ENCODE data around the gene SLC22A5.
A peak's percentile ranks its signal among the peaks of the same experiment; 100 is the strongest.

Gene SLC22A5

DNA sequence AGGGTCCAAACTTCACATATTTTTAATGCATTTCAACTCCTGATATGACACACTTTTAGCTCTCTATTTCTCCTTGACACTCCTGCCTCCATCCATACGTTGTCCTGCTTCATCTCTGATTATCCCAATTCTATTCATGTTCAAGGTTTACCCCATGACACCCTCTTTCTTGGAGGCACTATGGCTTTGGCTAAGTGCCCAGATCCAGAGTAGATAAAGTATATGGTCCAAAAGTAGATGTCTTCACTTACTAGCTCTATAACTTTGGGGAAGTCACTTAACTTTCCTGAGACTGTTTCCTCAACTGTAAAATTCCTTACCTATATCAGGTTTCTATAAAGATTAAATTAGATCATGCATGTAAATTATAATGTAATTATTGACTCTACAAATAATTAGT lies 36.1 kb downstream of the SLC22A5 start:
- Histone ChIP-seq H3K14ac (ENCODE audit: low read length) (no peak overlapping the region), H2BK5ac (ENCODE audit: low read length) (no peak overlapping the region), H3K23ac (ENCODE audit: low read depth, low read length, poor library complexity) (no peak overlapping the region), H3K27me3 (ENCODE audit: control insufficient read depth in 3 of 3, insufficient read depth in 3 of 3, low read depth in 1 of 3, low read length in 3 of 3) (peaks cover 0 to 6% (median 4%) of the 10 kb centered on the region in 3 experiments), H3K18ac (ENCODE audit: low read length) (no peak overlapping the region), H2AK5ac (ENCODE audit: low read depth, low read length) (no peak overlapping the region), H3K79me1 (ENCODE audit: low read depth, low read length) (no peaks in the 10 kb centered on the region), H2BK15ac (ENCODE audit: low read length) (no peak overlapping the region), H3K4me3 (ENCODE audit: low read length in 2 of 2) (no peak overlapping the region), H4K91ac (ENCODE audit: low read depth, low read length, poor library complexity) (no peak overlapping the region), H3K4ac (ENCODE audit: low read length) (no peak overlapping the region), H2BK12ac (ENCODE audit: low read length) (no peak overlapping the region), H3K4me1 (ENCODE audit: control insufficient read depth in 2 of 2, insufficient read depth in 1 of 2, low read depth in 1 of 2, low read length in 2 of 2) (peaks cover 0 to 2% of the 10 kb centered on the region in 2 donors), H3K4me2 (ENCODE audit: insufficient read depth, low read length, poor library complexity, severe bottlenecking) (no peak overlapping the region), H4K8ac (ENCODE audit: low read depth, low read length) (no peak overlapping the region), H2BK120ac (ENCODE audit: low read depth, low read length) (no peak overlapping the region), H3K9ac (ENCODE audit: low read depth, low read length, poor library complexity) (no peak overlapping the region), H3K27ac (replicated peaks; ENCODE audit: low read length) (no peak overlapping the region), H2AFZ (ENCODE audit: low read length) (no peak overlapping the region), H3K9me3 (replicated peaks in 1 of 2; ENCODE audit: control insufficient read depth in 2 of 2, insufficient read depth in 1 of 2, low read depth in 1 of 2, low read length in 2 of 2) (peaks cover 2 to 5% of the 10 kb centered on the region in 2 donors), H3K36me3 (replicated peaks in 1 of 2; ENCODE audit: control insufficient read depth in 2 of 2, insufficient read depth in 2 of 2, low read length in 2 of 2) (no peaks in the 10 kb centered on the region)
- no CpG with 5 or more reads among the region's 1 CpG for WGBS, 2 donors (ENCODE audit: extremely low coverage in 2 of 2, insufficient read length in 2 of 2, insufficient replicate concordance in 1 of 2)
- no peak for DNase-seq (ENCODE audit: low spot score)

GRCh38 chr5:132406144-132406783 lies 36.8 kb downstream of the SLC22A5 start:
- no peak overlapping the region for H3K18ac ChIP-seq (ENCODE audit: low read length)
- no peak overlapping the region for H2AFZ ChIP-seq (ENCODE audit: low read length)
- no peaks in the 10 kb centered on the region for H3K36me3 ChIP-seq (replicated peaks in 1 of 2; ENCODE audit: control insufficient read depth in 2 of 2, insufficient read depth in 2 of 2, low read length in 2 of 2)
- H2BK120ac ChIP-seq (ENCODE audit: low read depth, low read length), result no peak overlapping the region
- peaks cover 0 to 6% (median 4%) of the 10 kb centered on the region in 3 experiments for H3K27me3 ChIP-seq (ENCODE audit: control insufficient read depth in 3 of 3, insufficient read depth in 3 of 3, low read depth in 1 of 3, low read length in 3 of 3)
- WGBS, 2 donors (ENCODE audit: extremely low coverage in 2 of 2, insufficient read length in 2 of 2, insufficient replicate concordance in 1 of 2), result no CpG with 5 or more reads among the region's 4 CpGs
- H3K79me1 ChIP-seq (ENCODE audit: low read depth, low read length), result no peaks in the 10 kb centered on the region
- no peak overlapping the region for H2BK12ac ChIP-seq (ENCODE audit: low read length)
- no peak for DNase-seq (ENCODE audit: low spot score)
- H3K4me2 ChIP-seq (ENCODE audit: insufficient read depth, low read length, poor library complexity, severe bottlenecking), result no peak overlapping the region
- peak overlapping the region in 1 of 2 donors; percentile 18 for H3K4me3 ChIP-seq (ENCODE audit: low read length in 2 of 2)
- H3K27ac ChIP-seq (replicated peaks; ENCODE audit: low read length), result no peak overlapping the region
- H2BK15ac ChIP-seq (ENCODE audit: low read length), result no peak overlapping the region
- no peak overlapping the region for H4K8ac ChIP-seq (ENCODE audit: low read depth, low read length)
- H3K23ac ChIP-seq (ENCODE audit: low read depth, low read length, poor library complexity), result no peak overlapping the region
- no peak overlapping the region for H2AK5ac ChIP-seq (ENCODE audit: low read depth, low read length)
- H3K9ac ChIP-seq (ENCODE audit: low read depth, low read length, poor library complexity), result no peak overlapping the region
- no peak overlapping the region for H3K4ac ChIP-seq (ENCODE audit: low read length)
- H2BK5ac ChIP-seq (ENCODE audit: low read length), result no peak overlapping the region
- no peak overlapping the region for H3K14ac ChIP-seq (ENCODE audit: low read length)
- H4K91ac ChIP-seq (ENCODE audit: low read depth, low read length, poor library complexity), result no peak overlapping the region
- peaks cover 2 to 5% of the 10 kb centered on the region in 2 donors for H3K9me3 ChIP-seq (replicated peaks in 1 of 2; ENCODE audit: control insufficient read depth in 2 of 2, insufficient read depth in 1 of 2, low read depth in 1 of 2, low read length in 2 of 2)
- peaks cover 3 to 4% of the 10 kb centered on the region in 2 donors for H3K4me1 ChIP-seq (ENCODE audit: control insufficient read depth in 2 of 2, insufficient read depth in 1 of 2, low read depth in 1 of 2, low read length in 2 of 2)

DNA sequence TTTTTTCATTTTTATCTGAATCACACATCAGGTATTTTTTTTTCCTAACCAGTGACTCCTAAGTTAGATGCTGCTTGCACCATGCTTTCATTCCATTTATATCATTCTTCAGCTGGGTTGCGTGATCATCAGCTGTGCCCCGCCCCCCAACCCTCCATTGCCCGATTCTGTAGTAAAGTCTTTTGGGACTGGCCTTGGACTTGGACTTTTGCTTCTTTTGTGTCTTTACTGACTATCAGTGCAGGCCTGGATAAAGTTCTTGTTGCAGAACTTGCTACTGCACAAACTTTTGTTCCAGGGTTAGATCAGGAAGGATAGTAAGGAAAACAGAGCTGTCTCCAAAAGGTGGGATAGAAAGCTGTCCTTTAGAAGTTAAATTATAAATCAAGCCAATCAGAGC lies 38.5 kb downstream of the SLC22A5 start:
- no peak overlapping the region for H3K9ac ChIP-seq (ENCODE audit: low read depth, low read length, poor library complexity)
- no peak overlapping the region for H2AK5ac ChIP-seq (ENCODE audit: low read depth, low read length)
- no peak overlapping the region for H3K4me3 ChIP-seq (ENCODE audit: low read length in 2 of 2)
- no peak overlapping the region for H2AFZ ChIP-seq (ENCODE audit: low read length)
- no CpG with 5 or more reads among the region's 3 CpGs for WGBS, 2 donors (ENCODE audit: extremely low coverage in 2 of 2, insufficient read length in 2 of 2, insufficient replicate concordance in 1 of 2)
- H4K8ac ChIP-seq (ENCODE audit: low read depth, low read length), result no peak overlapping the region
- no peak overlapping the region for H3K14ac ChIP-seq (ENCODE audit: low read length)
- H3K27me3 ChIP-seq (ENCODE audit: control insufficient read depth in 3 of 3, insufficient read depth in 3 of 3, low read depth in 1 of 3, low read length in 3 of 3), result peaks cover 0 to 6% (median 4%) of the 10 kb centered on the region in 3 experiments
- no peak overlapping the region for H2BK12ac ChIP-seq (ENCODE audit: low read length)
- peaks cover 2 to 5% of the 10 kb centered on the region in 2 donors for H3K9me3 ChIP-seq (replicated peaks in 1 of 2; ENCODE audit: control insufficient read depth in 2 of 2, insufficient read depth in 1 of 2, low read depth in 1 of 2, low read length in 2 of 2)
- no peak overlapping the region for H3K18ac ChIP-seq (ENCODE audit: low read length)
- H2BK15ac ChIP-seq (ENCODE audit: low read length), result no peak overlapping the region
- peaks cover 3 to 4% of the 10 kb centered on the region in 2 donors for H3K4me1 ChIP-seq (ENCODE audit: control insufficient read depth in 2 of 2, insufficient read depth in 1 of 2, low read depth in 1 of 2, low read length in 2 of 2)
- H3K4me2 ChIP-seq (ENCODE audit: insufficient read depth, low read length, poor library complexity, severe bottlenecking), result no peak overlapping the region
- H3K36me3 ChIP-seq (replicated peaks in 1 of 2; ENCODE audit: control insufficient read depth in 2 of 2, insufficient read depth in 2 of 2, low read length in 2 of 2), result no peaks in the 10 kb centered on the region
- H3K23ac ChIP-seq (ENCODE audit: low read depth, low read length, poor library complexity), result no peak overlapping the region
- no peaks in the 10 kb centered on the region for H3K79me1 ChIP-seq (ENCODE audit: low read depth, low read length)
- H2BK5ac ChIP-seq (ENCODE audit: low read length), result no peak overlapping the region
- H4K91ac ChIP-seq (ENCODE audit: low read depth, low read length, poor library complexity), result no peak overlapping the region
- no peak for DNase-seq (ENCODE audit: low spot score)
- no peak overlapping the region for H3K4ac ChIP-seq (ENCODE audit: low read length)
- H2BK120ac ChIP-seq (ENCODE audit: low read depth, low read length), result no peak overlapping the region
- H3K27ac ChIP-seq (replicated peaks; ENCODE audit: low read length), result no peak overlapping the region

GRCh38 chr5:132408456-132408855 lies 38.9 kb downstream of the SLC22A5 start:
- H4K8ac ChIP-seq (ENCODE audit: low read depth, low read length), result no peak overlapping the region
- no peak overlapping the region for H4K91ac ChIP-seq (ENCODE audit: low read depth, low read length, poor library complexity)
- H3K9ac ChIP-seq (ENCODE audit: low read depth, low read length, poor library complexity), result no peak overlapping the region
- H2AFZ ChIP-seq (ENCODE audit: low read length), result no peak overlapping the region
- no peak overlapping the region for H2BK120ac ChIP-seq (ENCODE audit: low read depth, low read length)
- no peak overlapping the region for H3K18ac ChIP-seq (ENCODE audit: low read length)
- H2BK15ac ChIP-seq (ENCODE audit: low read length), result no peak overlapping the region
- H3K27ac ChIP-seq (replicated peaks; ENCODE audit: low read length), result no peak overlapping the region
- H3K79me1 ChIP-seq (ENCODE audit: low read depth, low read length), result no peaks in the 10 kb centered on the region
- H2BK5ac ChIP-seq (ENCODE audit: low read length), result no peak overlapping the region
- H3K27me3 ChIP-seq (ENCODE audit: control insufficient read depth in 3 of 3, insufficient read depth in 3 of 3, low read depth in 1 of 3, low read length in 3 of 3), result peaks cover 0 to 6% (median 4%) of the 10 kb centered on the region in 3 experiments
- no peak overlapping the region for H3K4ac ChIP-seq (ENCODE audit: low read length)
- no peak overlapping the region for H2BK12ac ChIP-seq (ENCODE audit: low read length)
- no peak overlapping the region for H2AK5ac ChIP-seq (ENCODE audit: low read depth, low read length)
- no peak overlapping the region for H3K4me2 ChIP-seq (ENCODE audit: insufficient read depth, low read length, poor library complexity, severe bottlenecking)
- no peak overlapping the region for H3K4me3 ChIP-seq (ENCODE audit: low read length in 2 of 2)
- peaks cover 2 to 5% of the 10 kb centered on the region in 2 donors for H3K9me3 ChIP-seq (replicated peaks in 1 of 2; ENCODE audit: control insufficient read depth in 2 of 2, insufficient read depth in 1 of 2, low read depth in 1 of 2, low read length in 2 of 2)
- DNase-seq (ENCODE audit: low spot score), result no peak
- H3K36me3 ChIP-seq (replicated peaks in 1 of 2; ENCODE audit: control insufficient read depth in 2 of 2, insufficient read depth in 2 of 2, low read length in 2 of 2), result no peaks in the 10 kb centered on the region
- WGBS, 2 donors (ENCODE audit: extremely low coverage in 2 of 2, insufficient read length in 2 of 2, insufficient replicate concordance in 1 of 2), result no CpG with 5 or more reads among the region's 6 CpGs
- no peak overlapping the region for H3K23ac ChIP-seq (ENCODE audit: low read depth, low read length, poor library complexity)
- H3K14ac ChIP-seq (ENCODE audit: low read length), result no peak overlapping the region
- H3K4me1 ChIP-seq (ENCODE audit: control insufficient read depth in 2 of 2, insufficient read depth in 1 of 2, low read depth in 1 of 2, low read length in 2 of 2), result peaks cover 3 to 4% of the 10 kb centered on the region in 2 donors
